Mesenchymal stem cell (in vitro differentiated cells and primary cell): ENCODE results near the gene CAPN12.
"Not testable (repeated sequence)": the region's sequence is repeated elsewhere in the genome, so short reads cannot be mapped to it uniquely, and the experiment has no call there.

Experiments
- DNase-seq: peaks from one replicate; pipeline ENCODE4 v3.0.0-alpha.2; 2013
- H2AFZ ChIP-seq: one replicate; pipeline ENCODE4 v1.6.1; 2013; ENCODE audit warnings: low read depth, mild to moderate bottlenecking, control low read depth, inconsistent platforms, low read length, moderate library complexity
- H2AK5ac ChIP-seq: 2 replicates; pipeline ENCODE4 v1.6.1; 2013; ENCODE audit warnings: low read length, moderate library complexity, mild to moderate bottlenecking, inconsistent platforms; ENCODE audit not compliant: severe bottlenecking
- H2BK120ac ChIP-seq: one replicate; pipeline ENCODE4 v1.6.1; 2013; ENCODE audit warnings: low read depth, mild to moderate bottlenecking, inconsistent platforms, low read length, moderate library complexity
- H2BK12ac ChIP-seq, 2 experiments: one replicate each; pipeline ENCODE4 v1.6.1; 2013; ENCODE audit warnings: inconsistent platforms in 2 of 2, low read length in 2 of 2, mild to moderate bottlenecking in 2 of 2, moderate library complexity in 2 of 2, control low read depth in 1 of 2
- H2BK15ac ChIP-seq: one replicate; pipeline ENCODE4 v1.6.1; 2013; ENCODE audit warnings: mild to moderate bottlenecking, low read depth, inconsistent platforms; ENCODE audit not compliant: poor library complexity, severe bottlenecking
- H2BK5ac ChIP-seq: 2 replicates; pipeline ENCODE4 v1.6.1; 2013; ENCODE audit warnings: low read depth, mild to moderate bottlenecking, low read length, control low read depth, inconsistent platforms; ENCODE audit not compliant: poor library complexity, severe bottlenecking
- H3K14ac ChIP-seq, 2 experiments: one replicate each; pipeline ENCODE4 v1.6.1; 2013; ENCODE audit warnings: inconsistent platforms in 2 of 2, low read length in 2 of 2, control low read depth in 1 of 2, mild to moderate bottlenecking in 1 of 2, moderate library complexity in 1 of 2
- H3K18ac ChIP-seq, 2 experiments: one replicate each; pipeline ENCODE4 v1.6.1; 2013; ENCODE audit warnings: inconsistent platforms in 2 of 2, low read length in 2 of 2, control low read depth in 1 of 2, low read depth in 1 of 2, mild to moderate bottlenecking in 1 of 2
- H3K23ac ChIP-seq, 2 experiments: one replicate each; pipeline ENCODE4 v1.6.1; 2013; ENCODE audit warnings: inconsistent platforms in 2 of 2, low read length in 2 of 2, mild to moderate bottlenecking in 2 of 2, moderate library complexity in 2 of 2, control low read depth in 1 of 2
- H3K27ac ChIP-seq: 2 replicates; pipeline ENCODE4 v1.5.1; 2013; ENCODE audit warnings: mild to moderate bottlenecking, moderate library complexity, low read length, control low read depth, inconsistent platforms; ENCODE audit not compliant: poor library complexity, severe bottlenecking
- H3K27me3 ChIP-seq, 2 experiments: 2 replicates each; pipeline versions ENCODE4 v1.6.1 to v1.7.0; 2013; ENCODE audit warnings: low read length in 2 of 2, mild to moderate bottlenecking in 2 of 2, moderate library complexity in 2 of 2, control low read depth in 1 of 2, inconsistent platforms in 1 of 2; ENCODE audit not compliant: control insufficient read depth in 1 of 2, insufficient read depth in 1 of 2
- H3K36me3 ChIP-seq, 2 experiments: 2 replicates each; pipeline versions ENCODE4 v1.6.1 to v1.7.0; 2013; ENCODE audit warnings: low read length in 2 of 2, control low read depth in 1 of 2, inconsistent platforms in 1 of 2, low read depth in 1 of 2, mild to moderate bottlenecking in 1 of 2; ENCODE audit not compliant: insufficient read depth in 2 of 2, control insufficient read depth in 1 of 2
- H3K4ac ChIP-seq, 2 experiments: one replicate each; pipeline ENCODE4 v1.6.1; 2013; ENCODE audit warnings: inconsistent platforms in 2 of 2, low read length in 2 of 2, mild to moderate bottlenecking in 2 of 2, moderate library complexity in 2 of 2, control low read depth in 1 of 2, low read depth in 1 of 2
- H3K4me1 ChIP-seq: 2 replicates; pipeline ENCODE4 v1.6.1; 2013; ENCODE audit warnings: low read depth, low read length, control low read depth; ENCODE audit not compliant: control insufficient read depth, insufficient read depth
- H3K4me2 ChIP-seq: 2 replicates; pipeline ENCODE4 v1.6.1; 2013; ENCODE audit warnings: low read length, mild to moderate bottlenecking, inconsistent platforms; ENCODE audit not compliant: poor library complexity, severe bottlenecking
- H3K4me3 ChIP-seq, 2 experiments: 2 replicates each; pipeline versions ENCODE4 v1.5.1 to v1.7.0; 2013; ENCODE audit warnings: low read length in 2 of 2, mild to moderate bottlenecking in 2 of 2, control low read depth in 1 of 2, low read depth in 1 of 2; ENCODE audit not compliant: insufficient read depth in 1 of 2
- H3K79me1 ChIP-seq: replicated peaks from 2 replicates; pipeline ENCODE4 v1.6.1; 2013; ENCODE audit warnings: mild to moderate bottlenecking, control low read depth, low read length, inconsistent platforms; ENCODE audit not compliant: poor library complexity, severe bottlenecking
- H3K9ac ChIP-seq: 2 replicates; pipeline ENCODE4 v1.7.0; 2013; ENCODE audit warnings: mild to moderate bottlenecking, low read length, moderate library complexity
- H3K9me3 ChIP-seq: 2 replicates; pipeline ENCODE4 v1.7.0; 2013; ENCODE audit warnings: mild to moderate bottlenecking, low read length; ENCODE audit not compliant: control insufficient read depth
- H4K8ac ChIP-seq: one replicate; pipeline ENCODE4 v1.6.1; 2013; ENCODE audit warnings: inconsistent platforms, mild to moderate bottlenecking, low read length, moderate library complexity
- H4K91ac ChIP-seq: one replicate; pipeline ENCODE4 v1.6.1; 2013; ENCODE audit warnings: mild to moderate bottlenecking, low read length, inconsistent platforms
- WGBS: methylation state at CpG from one replicate; pipeline ENCODE4 v1.1.7; 2013; ENCODE audit warnings: mixed read lengths; 5-methylcytosine and 5-hydroxymethylcytosine counted together

Gene CAPN12

GRCh38 chr19:38765214-38765613 lies 20.9 kb upstream of the CAPN12 start:
- Histone ChIP-seq H3K14ac (no peak overlapping the region), H2AK5ac (no peak overlapping the region), H3K4me1 (peaks cover 1% of the 10 kb centered on the region), H3K4me2 (no peak overlapping the region), H2BK120ac (no peak overlapping the region), H3K23ac (no peak overlapping the region), H3K79me1 (no peaks in the 10 kb centered on the region), H3K36me3 (no peaks in the 10 kb centered on the region), H3K27me3 (no peaks in the 10 kb centered on the region), H4K91ac (no peak overlapping the region), H3K9me3 (no peaks in the 10 kb centered on the region), H3K18ac (no peak overlapping the region), H3K27ac (no peak overlapping the region), H2BK15ac (no peak overlapping the region), H2BK12ac (no peak overlapping the region), H4K8ac (no peak overlapping the region), H2BK5ac (no peak overlapping the region), H2AFZ (no peak overlapping the region), H3K9ac (no peak overlapping the region), H3K4me3 (no peak overlapping the region), H3K4ac (no peak overlapping the region)
- DNase-seq = no peak
- WGBS = no CpG with 5 or more reads among the region's 2 CpGs

GRCh38 chr19:38763795-38764220 lies 19.5 kb upstream of the CAPN12 start:
- no peak overlapping the region for H3K4me2 ChIP-seq
- H3K27ac ChIP-seq = peak overlapping the region; percentile 74
- no peak overlapping the region for H3K9ac ChIP-seq
- no peaks in the 10 kb centered on the region for H3K79me1 ChIP-seq
- 94% methylated on average over 3 of the region's 3 CpGs for WGBS
- DNase-seq = no peak
- no peaks in the 10 kb centered on the region for H3K9me3 ChIP-seq
- H3K4me1 ChIP-seq = no peaks in the 10 kb centered on the region
- H2AFZ ChIP-seq = no peak overlapping the region
- no peak overlapping the region for H2BK15ac ChIP-seq
- no peak overlapping the region for H2BK5ac ChIP-seq
- no peak overlapping the region for H3K4me3 ChIP-seq
- H2AK5ac ChIP-seq = no peak overlapping the region
- no peak overlapping the region for H4K91ac ChIP-seq
- H2BK120ac ChIP-seq = no peak overlapping the region
- H3K23ac ChIP-seq = no peak overlapping the region
- H3K4ac ChIP-seq = no peak overlapping the region
- no peaks in the 10 kb centered on the region for H3K36me3 ChIP-seq
- no peak overlapping the region for H3K18ac ChIP-seq
- H4K8ac ChIP-seq = no peak overlapping the region
- no peaks in the 10 kb centered on the region for H3K27me3 ChIP-seq
- no peak overlapping the region for H2BK12ac ChIP-seq
- no peak overlapping the region for H3K14ac ChIP-seq

GRCh38 chr19:38761884-38762389 lies 17.7 kb upstream of the CAPN12 start:
- H3K18ac ChIP-seq = not testable (repeated sequence)

GRCh38 chr19:38760805-38761517 lies 16.7 kb upstream of the CAPN12 start:
- not testable (repeated sequence) for H2BK5ac ChIP-seq, H3K4me3 ChIP-seq

More at GRCh38 chr19:38761884-38762389, 17.7 kb upstream of the CAPN12 start:
- H2BK5ac ChIP-seq, H3K9me3 ChIP-seq, H3K23ac ChIP-seq, H3K4ac ChIP-seq, H3K4me1 ChIP-seq, H3K27me3 ChIP-seq, H4K91ac ChIP-seq, H3K4me3 ChIP-seq, H2AFZ ChIP-seq, H4K8ac ChIP-seq, H3K4me2 ChIP-seq, H2BK12ac ChIP-seq, DNase-seq, H2BK120ac ChIP-seq, H3K27ac ChIP-seq, H3K14ac ChIP-seq, H3K79me1 ChIP-seq, H3K9ac ChIP-seq, H3K36me3 ChIP-seq, H2BK15ac ChIP-seq, H2AK5ac ChIP-seq: not testable (repeated sequence)
- WGBS = 90% methylated on average over 9 of the region's 9 CpGs

More at GRCh38 chr19:38760805-38761517, 16.7 kb upstream of the CAPN12 start:
- not testable (repeated sequence) for H3K4me1 ChIP-seq, DNase-seq, H4K8ac ChIP-seq, H3K27ac ChIP-seq, H3K4ac ChIP-seq, H3K23ac ChIP-seq, H3K79me1 ChIP-seq, H3K9me3 ChIP-seq, H3K14ac ChIP-seq, H2BK120ac ChIP-seq, H3K27me3 ChIP-seq, H4K91ac ChIP-seq, H2AK5ac ChIP-seq, H2BK15ac ChIP-seq, H3K9ac ChIP-seq, H3K4me2 ChIP-seq, H3K18ac ChIP-seq, H2AFZ ChIP-seq, H3K36me3 ChIP-seq, H2BK12ac ChIP-seq
- 80% methylated on average over 1 of the region's 6 CpGs for WGBS
